GM18907 (cell line): ENCODE results near the gene ADGRG3.

Experiments used
- ATAC-seq: cut with Tn5 transposase; IDR thresholded peaks from one replicate; pipeline ENCODE4 v1.9.1; 2021; ENCODE audit warnings: mild to moderate bottlenecking, moderate library complexity; ENCODE audit not compliant: unreplicated experiment

ADGRG3 gene

DNA sequence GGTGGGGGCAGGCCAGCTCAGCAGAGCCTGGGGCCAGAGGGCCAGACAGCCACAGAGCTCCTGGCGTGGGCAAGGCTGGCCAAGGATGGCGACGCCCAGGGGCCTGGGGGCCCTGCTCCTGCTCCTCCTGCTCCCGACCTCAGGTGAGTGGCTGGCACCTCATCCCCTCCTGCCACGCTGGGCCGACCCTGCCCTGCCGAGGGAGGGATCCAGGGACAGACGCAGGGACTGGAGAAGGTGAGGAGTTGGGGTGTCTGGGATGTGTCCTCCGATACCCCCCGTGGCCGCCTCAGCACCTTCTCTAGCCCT, at the start of gene ADGRG3:
Gene ADGRG3, plus strand, starts transcription at position 44 of the 309 bp plus-strand sequence. Its CDS starts 42 bp downstream, at position 86.
- no peak for ATAC-seq

GRCh38 chr16:57619133-57619605, 48.9 kb upstream of the ADGRG3 start:
- no peak for ATAC-seq

- no peak for ATAC-seq
Observed at GRCh38 chr16:57619606-57620334, 48.3 kb upstream of the ADGRG3 start.

GRCh38 chr16:57620335-57621231, 47.5 kb upstream of the ADGRG3 start:
- no peak for ATAC-seq

GRCh38 chr16:57621521-57622271, 46.4 kb upstream of the ADGRG3 start:
- ATAC-seq: no peak

GRCh38 chr16:57622361-57623250, 45.5 kb upstream of the ADGRG3 start:
- no peak for ATAC-seq

GRCh38 chr16:57623251-57624043, 44.7 kb upstream of the ADGRG3 start:
- ATAC-seq: no peak

DNA sequence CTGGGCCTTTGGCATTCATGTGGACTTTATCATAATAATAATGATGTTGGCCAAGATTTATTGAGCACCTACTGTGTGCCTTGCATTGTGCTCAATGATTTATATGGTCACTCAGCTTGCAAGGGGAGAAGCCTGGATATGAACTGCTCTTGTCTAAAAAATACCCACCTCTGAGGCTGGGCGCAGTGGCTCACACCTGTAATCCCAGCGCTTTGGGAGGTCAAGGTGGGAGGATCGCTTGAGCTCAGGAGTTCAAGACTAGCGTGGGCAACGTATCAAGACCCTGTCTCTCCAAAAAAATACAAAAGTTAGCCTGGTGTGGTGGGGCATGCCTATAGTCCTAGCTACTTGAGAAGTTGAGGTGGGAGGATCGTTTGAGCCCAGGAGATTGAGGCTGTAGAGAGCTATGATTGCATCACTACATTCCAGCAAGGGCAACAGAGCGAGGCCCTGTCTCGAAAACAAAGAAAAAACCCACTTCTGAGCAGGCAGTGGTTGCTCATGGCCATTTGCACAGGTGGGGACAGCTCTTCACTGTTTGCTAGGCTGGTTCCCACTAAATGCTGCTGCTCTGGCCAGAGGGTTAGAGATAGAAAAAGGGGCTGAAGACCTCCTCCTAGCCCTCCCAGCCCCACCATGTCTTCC, 43.9 kb upstream of the ADGRG3 start:
- ATAC-seq: no peak

DNA sequence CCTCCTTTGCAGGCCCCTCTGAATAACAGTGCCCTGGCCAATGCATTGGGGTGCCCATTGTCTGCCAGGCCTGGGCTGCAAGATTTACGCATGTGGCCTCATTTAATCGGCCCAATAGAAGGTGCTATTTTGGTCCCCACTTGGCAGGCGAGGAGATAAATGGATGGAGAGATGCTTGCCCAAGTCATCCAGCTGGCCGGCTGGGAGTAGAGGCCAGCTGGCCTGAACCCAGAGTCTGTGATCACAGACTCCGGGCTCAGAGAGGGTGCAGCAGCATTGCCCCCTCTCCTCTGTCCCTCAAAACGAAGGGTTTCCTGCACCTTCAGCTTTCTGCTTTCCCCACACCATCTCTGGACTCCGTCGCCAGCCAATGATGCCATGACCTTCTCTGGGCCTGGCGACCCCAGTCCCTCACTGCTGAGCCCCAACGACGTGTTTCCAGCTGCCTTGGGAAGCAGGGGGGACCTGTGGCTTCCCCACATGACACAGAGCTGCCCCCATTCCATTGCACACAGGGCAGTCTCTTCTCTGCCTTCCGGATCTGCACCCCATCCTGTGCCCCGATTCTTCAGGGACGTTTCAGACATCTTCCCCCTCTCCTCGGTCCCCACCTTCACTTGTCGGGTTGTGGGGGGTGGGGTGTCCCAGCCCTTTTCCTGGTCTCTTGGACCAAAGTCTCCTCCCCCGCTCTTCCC, 43.2 kb upstream of the ADGRG3 start:
- no peak for ATAC-seq

GRCh38 chr16:57626420-57627170, 41.5 kb upstream of the ADGRG3 start:
- no peak for ATAC-seq

DNA sequence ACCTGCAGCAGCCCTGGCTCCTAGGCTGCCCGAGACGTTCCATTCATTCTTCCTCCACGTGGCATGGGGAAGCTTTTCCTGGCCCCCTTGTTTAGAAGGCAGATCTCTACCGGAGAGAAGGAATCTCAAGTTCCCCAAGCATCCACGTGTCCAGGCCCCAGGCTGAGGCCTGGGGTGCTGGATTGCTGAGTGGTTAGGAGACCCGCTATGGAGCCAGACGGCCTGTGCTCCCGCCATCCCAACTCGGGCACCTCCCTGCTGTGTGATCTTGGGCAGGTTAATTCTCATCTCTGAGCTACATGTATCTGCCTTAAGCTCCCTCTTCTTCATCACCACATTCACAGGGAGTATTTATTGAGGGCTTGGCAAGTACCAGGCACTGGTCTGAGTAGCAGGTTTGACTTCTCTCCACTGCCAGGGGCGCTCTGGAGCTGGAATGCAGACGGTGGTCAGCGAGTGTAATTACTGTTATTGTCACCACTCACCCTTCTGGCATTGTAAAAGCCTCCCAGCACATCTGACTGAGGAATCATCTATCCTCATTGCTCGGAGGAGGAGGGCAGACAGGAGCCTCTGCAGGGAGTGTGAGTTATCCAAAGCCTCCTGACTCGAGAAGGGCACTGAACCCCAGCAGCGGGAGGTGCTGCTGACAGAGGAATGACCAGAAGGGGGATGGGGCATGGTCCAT, 40.8 kb upstream of the ADGRG3 start:
- no peak for ATAC-seq

DNA sequence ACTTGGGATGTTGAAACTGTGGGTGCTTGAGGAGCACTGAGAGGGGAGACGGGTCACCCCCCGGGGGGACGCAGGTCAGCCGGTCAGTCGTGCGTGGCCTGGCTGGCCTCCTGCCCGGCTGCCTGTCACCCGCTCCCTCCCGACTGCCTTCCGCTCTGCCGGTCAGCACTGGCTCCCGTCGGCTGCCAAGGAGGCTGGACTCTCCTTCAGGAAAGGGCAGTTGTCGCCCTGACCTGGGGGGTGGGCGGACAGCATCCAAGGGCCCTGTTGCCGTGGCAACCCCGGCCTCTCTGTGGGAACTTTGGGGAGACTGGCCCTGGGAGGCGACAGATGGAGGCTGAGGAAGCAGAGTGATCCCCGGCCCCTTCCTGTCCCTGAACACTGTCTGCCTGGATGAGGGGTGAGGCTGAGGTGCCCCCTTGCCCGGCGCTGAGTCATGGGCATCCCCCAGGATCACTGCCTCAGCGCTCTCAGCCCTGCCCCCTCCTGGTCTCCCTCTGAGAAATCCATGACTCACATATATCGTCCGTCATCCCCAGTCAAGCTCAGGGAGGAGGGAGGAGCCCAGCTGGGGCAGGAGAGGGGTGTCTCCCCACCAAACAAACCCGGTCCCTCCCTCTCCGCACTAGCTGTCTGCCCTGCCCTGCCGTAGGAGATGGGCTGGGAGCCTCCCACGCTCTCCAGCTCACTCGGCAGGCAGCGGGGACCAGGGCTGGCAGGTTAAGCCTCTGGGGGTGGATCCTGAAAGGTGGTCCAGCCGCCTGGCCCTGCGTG, 39.9 kb upstream of the ADGRG3 start, which contains the start of gene ADGRG1:
Gene ADGRG1, plus strand, starts transcription at position 623 of the 774 bp plus-strand sequence. CDS start 21,658 bp downstream, outside the sequence.
- no peak for ATAC-seq

GRCh38 chr16:57628783-57629293, 39.3 kb upstream of the ADGRG3 start:
- ATAC-seq: no peak

DNA sequence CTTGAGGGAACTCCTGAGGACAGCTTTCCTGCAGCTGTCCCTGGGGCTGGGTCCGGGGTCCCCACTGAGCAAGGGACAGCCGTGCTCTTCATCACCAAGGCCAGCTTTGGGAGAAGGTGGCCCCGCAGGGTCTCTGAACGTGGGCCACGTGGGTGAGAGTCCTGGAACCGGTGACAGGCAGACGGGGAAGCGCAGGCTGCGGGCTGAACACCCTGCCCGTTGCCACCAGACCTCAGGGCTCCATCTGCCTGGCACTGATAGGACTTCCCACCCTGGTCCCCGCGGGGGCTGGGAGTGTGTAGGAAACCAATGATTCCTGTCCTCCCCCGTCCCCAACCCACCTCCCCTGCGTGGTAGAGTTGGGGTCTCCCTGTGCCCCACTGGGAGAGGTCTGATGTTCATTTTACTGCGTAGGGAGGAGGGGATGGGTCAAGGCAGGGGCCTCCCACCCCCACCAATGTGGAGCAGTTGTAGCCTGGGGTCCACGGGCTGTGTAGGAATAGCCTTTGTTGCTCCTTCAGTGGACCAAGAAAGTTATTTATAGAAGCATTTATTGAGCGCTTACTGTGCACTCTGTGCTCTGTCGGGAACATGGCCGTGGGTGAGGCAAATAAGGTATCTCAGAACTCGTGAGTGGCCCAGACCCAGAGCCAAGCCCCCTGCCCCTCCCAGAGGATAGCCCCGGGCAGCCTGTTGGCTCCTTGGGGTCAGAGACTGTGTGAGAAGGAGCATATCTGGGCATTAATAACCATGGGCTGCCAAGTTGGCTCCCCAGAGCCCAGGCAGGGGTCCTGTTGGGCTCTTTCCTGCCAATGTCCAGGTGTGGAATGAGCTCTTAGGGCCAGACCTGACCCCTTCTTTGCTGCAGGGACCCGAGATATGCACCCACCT, 38.3 kb upstream of the ADGRG3 start:
- ATAC-seq: no peak

GRCh38 chr16:57630407-57630797, 37.7 kb upstream of the ADGRG3 start:
- ATAC-seq: no peak
